Measurements from ENCODE around the gene ALKBH4.

- TF ChIP-seq POLR2A (IDR thresholded peaks at IDR 0.05), result no peak
- TF ChIP-seq CTCF (IDR thresholded peaks at IDR 0.05), result no peak
Observed at GRCh38 chr7:102452451-102452850, 12.2 kb downstream of the ALKBH4 start.

All from heart left ventricle (tissue), 13 donors.